SK-N-MC (cell line): Measurements from ENCODE around the gene RNF213.

ENCODE experiments used
- EZH2 ChIP-seq: fragments of 200-600 bp; sonication (generic); IDR thresholded peaks from one replicate; pipeline ENCODE4 v1.6.1; 2017; ENCODE audit warnings: antibody characterized with exemption
- POLR2AphosphoS5 ChIP-seq: IDR thresholded peaks from 2 replicates; pipeline ENCODE4 v1.6.1; 2012; ENCODE audit warnings: mild to moderate bottlenecking, low read depth, low read length, borderline replicate concordance

DNA sequence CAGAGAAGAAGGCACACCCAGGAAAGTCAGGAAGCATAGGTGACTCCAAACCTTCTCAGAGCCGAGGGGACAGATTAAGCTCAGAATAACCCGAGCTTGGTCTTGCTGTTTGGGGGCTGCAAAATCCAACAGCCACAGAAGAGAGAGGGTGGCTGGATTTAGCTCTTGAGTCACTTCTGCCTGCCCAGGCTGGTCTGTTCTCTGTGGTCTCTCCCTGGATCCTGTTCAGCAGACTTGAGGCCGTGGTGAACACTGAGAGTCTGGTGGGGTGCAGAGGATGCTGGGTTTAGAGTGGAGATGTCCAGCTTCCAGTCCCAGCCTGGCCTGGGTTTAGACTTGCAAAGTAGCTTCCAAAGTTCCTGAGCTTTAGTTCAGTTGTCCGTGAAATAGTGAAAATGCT lies 31.6 kb upstream of the RNF213 start:
- TF ChIP-seq POLR2AphosphoS5 (no peak), EZH2 (no peak)
